K562 (cell line): ENCODE measurements around the gene OPCML.

Source experiments
- GATAD2B ChIP-seq: fragments of 450-650 bp; IDR thresholded peaks from 2 replicates; pipeline ENCODE4 v1.6.1; 2017; ENCODE audit warnings: mild to moderate bottlenecking, borderline replicate concordance
- JUND ChIP-seq, 2 experiments: IDR thresholded peaks; 2 replicates in 1 of 2; 3 replicates in 1 of 2; pipeline ENCODE4 v1.6.1; 2011; ENCODE audit warnings: borderline replicate concordance in 2 of 2, low read depth in 2 of 2, low read length in 2 of 2, improper control_type of control experiment in 1 of 2, missing biosample characterization in 1 of 2, missing genetic modification characterization in 1 of 2, missing genetic modification reagents in 1 of 2
- RCOR1 ChIP-seq, 2 experiments: IDR thresholded peaks; 2 replicates each; pipeline ENCODE4 v1.6.1; 2012; ENCODE audit warnings: low read depth in 2 of 2, low read length in 2 of 2, borderline replicate concordance in 1 of 2, improper control_type of control experiment in 1 of 2
- ZNF24 ChIP-seq: fragments of 450-650 bp; IDR thresholded peaks from 2 replicates; pipeline ENCODE4 v1.6.1; 2016
- TF ChIP-seq, protein P1 (sequence below): fragments of 450-650 bp; IDR thresholded peaks from 2 replicates; pipeline ENCODE4 v1.6.1; 2016; ENCODE audit warnings: low read depth
- TF ChIP-seq, protein P2 (sequence below): fragments of 250-450 bp; sonication (Bioruptor Pico); IDR thresholded peaks from 2 replicates; pipeline ENCODE4 v1.5.0; 2021

DNA sequence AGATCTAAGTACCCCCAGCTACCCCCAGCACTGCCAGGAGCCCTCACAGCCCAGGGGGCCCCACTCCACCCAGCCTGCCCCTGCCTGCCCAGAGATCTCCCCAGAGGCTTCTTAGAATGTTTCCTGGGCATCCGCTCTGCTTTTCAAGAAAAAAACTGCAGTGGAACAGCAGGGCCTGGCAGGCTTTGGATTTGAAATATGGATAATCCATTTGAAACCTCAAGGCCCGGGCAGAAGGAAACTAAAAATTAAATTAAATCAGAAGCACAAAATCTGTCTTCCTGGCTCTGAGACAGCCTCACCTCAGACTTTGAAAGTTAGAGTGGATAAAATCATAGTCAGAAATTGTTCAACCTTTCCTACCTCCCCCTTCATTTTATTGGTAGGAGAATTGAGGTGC, 273.6 kb downstream of the OPCML start:
- TF ChIP-seq ZNF24 (no peak), GATAD2B (no peak), RCOR1 (IDR thresholded peaks at IDR 0.05; ENCODE audit: borderline replicate concordance in 1 of 2, low read depth in 2 of 2, low read length in 2 of 2) (no peak), JUND (IDR thresholded peaks at IDR 0.05; ENCODE audit: borderline replicate concordance, low read depth, low read length) (no peak), JUND (tag; IDR thresholded peaks at IDR 0.05; ENCODE audit: borderline replicate concordance, low read depth, low read length) (no peak)
- TF ChIP-seq, protein P1, sequence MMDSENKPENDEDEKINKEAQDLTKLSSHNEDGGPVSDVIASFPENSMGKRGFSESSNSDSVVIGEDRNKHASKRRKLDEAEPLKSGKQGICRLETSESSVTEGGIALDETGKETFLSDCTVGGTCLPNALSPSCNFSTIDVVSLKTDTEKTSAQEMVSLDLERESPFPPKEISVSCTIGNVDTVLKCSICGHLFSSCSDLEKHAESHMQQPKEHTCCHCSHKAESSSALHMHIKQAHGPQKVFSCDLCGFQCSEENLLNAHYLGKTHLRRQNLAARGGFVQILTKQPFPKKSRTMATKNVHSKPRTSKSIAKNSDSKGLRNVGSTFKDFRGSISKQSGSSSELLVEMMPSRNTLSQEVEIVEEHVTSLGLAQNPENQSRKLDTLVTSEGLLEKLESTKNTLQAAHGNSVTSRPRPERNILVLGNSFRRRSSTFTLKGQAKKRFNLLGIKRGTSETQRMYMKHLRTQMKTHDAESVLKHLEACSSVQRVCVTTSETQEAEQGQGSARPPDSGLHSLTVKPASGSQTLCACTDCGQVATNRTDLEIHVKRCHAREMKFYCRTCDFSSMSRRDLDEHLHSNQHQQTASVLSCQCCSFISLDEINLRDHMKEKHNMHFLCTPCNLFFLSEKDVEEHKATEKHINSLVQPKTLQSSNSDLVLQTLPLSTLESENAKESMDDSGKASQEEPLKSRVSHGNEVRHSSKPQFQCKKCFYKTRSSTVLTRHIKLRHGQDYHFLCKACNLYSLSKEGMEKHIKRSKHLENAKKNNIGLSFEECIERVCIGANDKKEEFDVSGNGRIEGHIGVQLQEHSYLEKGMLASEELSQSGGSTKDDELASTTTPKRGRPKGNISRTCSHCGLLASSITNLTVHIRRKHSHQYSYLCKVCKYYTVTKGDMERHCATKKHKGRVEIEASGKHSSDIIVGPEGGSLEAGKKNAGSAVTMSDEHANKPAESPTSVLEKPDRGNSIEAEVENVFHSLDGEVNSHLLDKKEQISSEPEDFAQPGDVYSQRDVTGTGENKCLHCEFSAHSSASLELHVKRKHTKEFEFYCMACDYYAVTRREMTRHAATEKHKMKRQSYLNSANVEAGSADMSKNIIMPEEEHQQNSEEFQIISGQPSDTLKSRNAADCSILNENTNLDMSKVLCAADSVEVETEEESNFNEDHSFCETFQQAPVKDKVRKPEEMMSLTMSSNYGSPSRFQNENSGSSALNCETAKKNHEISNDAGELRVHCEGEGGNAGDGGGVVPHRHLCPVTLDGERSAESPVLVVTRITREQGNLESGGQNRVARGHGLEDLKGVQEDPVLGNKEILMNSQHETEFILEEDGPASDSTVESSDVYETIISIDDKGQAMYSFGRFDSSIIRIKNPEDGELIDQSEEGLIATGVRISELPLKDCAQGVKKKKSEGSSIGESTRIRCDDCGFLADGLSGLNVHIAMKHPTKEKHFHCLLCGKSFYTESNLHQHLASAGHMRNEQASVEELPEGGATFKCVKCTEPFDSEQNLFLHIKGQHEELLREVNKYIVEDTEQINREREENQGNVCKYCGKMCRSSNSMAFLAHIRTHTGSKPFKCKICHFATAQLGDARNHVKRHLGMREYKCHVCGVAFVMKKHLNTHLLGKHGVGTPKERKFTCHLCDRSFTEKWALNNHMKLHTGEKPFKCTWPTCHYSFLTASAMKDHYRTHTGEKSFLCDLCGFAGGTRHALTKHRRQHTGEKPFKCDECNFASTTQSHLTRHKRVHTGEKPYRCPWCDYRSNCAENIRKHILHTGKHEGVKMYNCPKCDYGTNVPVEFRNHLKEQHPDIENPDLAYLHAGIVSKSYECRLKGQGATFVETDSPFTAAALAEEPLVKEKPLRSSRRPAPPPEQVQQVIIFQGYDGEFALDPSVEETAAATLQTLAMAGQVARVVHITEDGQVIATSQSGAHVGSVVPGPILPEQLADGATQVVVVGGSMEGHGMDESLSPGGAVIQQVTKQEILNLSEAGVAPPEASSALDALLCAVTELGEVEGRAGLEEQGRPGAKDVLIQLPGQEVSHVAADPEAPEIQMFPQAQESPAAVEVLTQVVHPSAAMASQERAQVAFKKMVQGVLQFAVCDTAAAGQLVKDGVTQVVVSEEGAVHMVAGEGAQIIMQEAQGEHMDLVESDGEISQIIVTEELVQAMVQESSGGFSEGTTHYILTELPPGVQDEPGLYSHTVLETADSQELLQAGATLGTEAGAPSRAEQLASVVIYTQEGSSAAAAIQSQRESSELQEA: no peak
- TF ChIP-seq, protein P2, sequence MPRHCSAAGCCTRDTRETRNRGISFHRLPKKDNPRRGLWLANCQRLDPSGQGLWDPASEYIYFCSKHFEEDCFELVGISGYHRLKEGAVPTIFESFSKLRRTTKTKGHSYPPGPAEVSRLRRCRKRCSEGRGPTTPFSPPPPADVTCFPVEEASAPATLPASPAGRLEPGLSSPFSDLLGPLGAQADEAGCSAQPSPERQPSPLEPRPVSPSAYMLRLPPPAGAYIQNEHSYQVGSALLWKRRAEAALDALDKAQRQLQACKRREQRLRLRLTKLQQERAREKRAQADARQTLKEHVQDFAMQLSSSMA: no peak
